Upper lobe of left lung (tissue), 4 donors: ENCODE data around the gene GPX5.

Experiments
- EP300 ChIP-seq, 4 donors: sonication (generic); formaldehyde crosslinking; IDR thresholded peaks; one replicate each; pipeline ENCODE4 v1.5.1; 2017; ENCODE audit warnings: antibody characterized with exemption in 4 of 4, control low read depth in 2 of 4
- POLR2A ChIP-seq, 4 donors: fragments of 450-650 bp; IDR thresholded peaks; one replicate each; pipeline ENCODE4 v1.5.1; 2016 to 2017; ENCODE audit warnings: antibody characterized with exemption in 4 of 4, mild to moderate bottlenecking in 2 of 4
- POLR2AphosphoS5 ChIP-seq, 2 donors: sonication (generic); formaldehyde crosslinking; IDR thresholded peaks; one replicate each; pipeline ENCODE4 v1.5.1; 2017; ENCODE audit warnings: antibody characterized with exemption in 2 of 2
- TF ChIP-seq, protein P1 (sequence below), 6 experiments: fragments of 450-650 bp in 4 of 6; fragments of 200-600 bp in 2 of 6; sonication (generic) in 2 of 6; IDR thresholded peaks; one replicate each; pipeline ENCODE4 v1.5.1; 2016 to 2019; ENCODE audit warnings: antibody characterized with exemption in 6 of 6

DNA sequence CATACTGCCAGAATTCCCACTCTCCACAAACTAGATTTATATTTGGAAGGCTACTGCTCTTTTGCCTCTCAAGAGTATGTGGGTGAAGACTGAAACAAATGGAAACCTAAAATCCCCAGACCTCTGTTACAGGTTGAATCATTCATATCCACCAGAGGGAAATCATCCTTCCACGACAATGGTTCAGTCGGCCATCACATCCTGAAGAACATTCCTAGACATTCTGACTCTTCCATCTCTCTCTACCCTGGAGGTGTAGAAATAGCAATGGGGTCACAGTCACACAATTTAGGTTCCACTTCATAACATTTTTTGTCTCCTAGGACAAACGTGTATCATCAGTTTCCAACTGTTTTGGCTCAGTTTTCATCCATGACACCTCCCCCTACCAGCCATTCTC, 8.6 kb downstream of the GPX5 start:
- TF ChIP-seq, protein P1, sequence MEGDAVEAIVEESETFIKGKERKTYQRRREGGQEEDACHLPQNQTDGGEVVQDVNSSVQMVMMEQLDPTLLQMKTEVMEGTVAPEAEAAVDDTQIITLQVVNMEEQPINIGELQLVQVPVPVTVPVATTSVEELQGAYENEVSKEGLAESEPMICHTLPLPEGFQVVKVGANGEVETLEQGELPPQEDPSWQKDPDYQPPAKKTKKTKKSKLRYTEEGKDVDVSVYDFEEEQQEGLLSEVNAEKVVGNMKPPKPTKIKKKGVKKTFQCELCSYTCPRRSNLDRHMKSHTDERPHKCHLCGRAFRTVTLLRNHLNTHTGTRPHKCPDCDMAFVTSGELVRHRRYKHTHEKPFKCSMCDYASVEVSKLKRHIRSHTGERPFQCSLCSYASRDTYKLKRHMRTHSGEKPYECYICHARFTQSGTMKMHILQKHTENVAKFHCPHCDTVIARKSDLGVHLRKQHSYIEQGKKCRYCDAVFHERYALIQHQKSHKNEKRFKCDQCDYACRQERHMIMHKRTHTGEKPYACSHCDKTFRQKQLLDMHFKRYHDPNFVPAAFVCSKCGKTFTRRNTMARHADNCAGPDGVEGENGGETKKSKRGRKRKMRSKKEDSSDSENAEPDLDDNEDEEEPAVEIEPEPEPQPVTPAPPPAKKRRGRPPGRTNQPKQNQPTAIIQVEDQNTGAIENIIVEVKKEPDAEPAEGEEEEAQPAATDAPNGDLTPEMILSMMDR (IDR thresholded peaks at IDR 0.05): no peak
- TF ChIP-seq POLR2A (IDR thresholded peaks at IDR 0.05) (no peak), POLR2AphosphoS5 (IDR thresholded peaks at IDR 0.05) (no peak), EP300 (IDR thresholded peaks at IDR 0.05) (no peak)
